Osteocyte (in vitro differentiated cells): ENCODE results near the gene CES4A. TPM values are rescaled to one million over a fixed set of nuclear protein-coding genes. Genes with fewer than 3 reads are reported as not detected.

Experiments
- DNase-seq: peaks from one replicate; pipeline ENCODE4 v3.0.0; 2021; ENCODE audit warnings: mixed read lengths; ENCODE audit not compliant: unreplicated experiment; ENCODE audit errors: extremely low spot score
- H3K27ac Mint-ChIP-seq: one replicate; pipeline ENCODE4 v1.8.0; 2021; ENCODE audit warnings: mild to moderate bottlenecking, mixed read lengths; ENCODE audit not compliant: unreplicated experiment
- H3K27me3 Mint-ChIP-seq: one replicate; pipeline ENCODE4 v1.8.0; 2021; ENCODE audit warnings: mixed read lengths; ENCODE audit not compliant: unreplicated experiment
- H3K36me3 Mint-ChIP-seq: one replicate; pipeline ENCODE4 v1.8.0; 2021; ENCODE audit warnings: mixed read lengths; ENCODE audit not compliant: unreplicated experiment
- H3K4me1 Mint-ChIP-seq: one replicate; pipeline ENCODE4 v1.8.0; 2021; ENCODE audit warnings: mixed read lengths; ENCODE audit not compliant: unreplicated experiment
- H3K4me3 Mint-ChIP-seq: one replicate; pipeline ENCODE4 v1.8.0; 2021; ENCODE audit warnings: mild to moderate bottlenecking, moderate library complexity, mixed read lengths; ENCODE audit not compliant: unreplicated experiment
- H3K9me3 Mint-ChIP-seq: one replicate; pipeline ENCODE4 v1.8.0; 2021; ENCODE audit warnings: mixed read lengths; ENCODE audit not compliant: unreplicated experiment
- total RNA-seq: library from RNA; stranded (reverse); gene quantifications from 2 replicates; pipeline ENCODE4 v1.2.1, GENCODE V29; 2021
- TF ChIP-seq, protein P1 (sequence below): fragments of 200-600 bp; sonication (generic); IDR thresholded peaks from 2 replicates; pipeline ENCODE4 v1.5.0; 2021; ENCODE audit warnings: antibody characterized with exemption, mild to moderate bottlenecking, moderate library complexity

The CES4A gene
- total RNA-seq, 1 donor from 2014 or later: 3.8 TPM

DNA sequence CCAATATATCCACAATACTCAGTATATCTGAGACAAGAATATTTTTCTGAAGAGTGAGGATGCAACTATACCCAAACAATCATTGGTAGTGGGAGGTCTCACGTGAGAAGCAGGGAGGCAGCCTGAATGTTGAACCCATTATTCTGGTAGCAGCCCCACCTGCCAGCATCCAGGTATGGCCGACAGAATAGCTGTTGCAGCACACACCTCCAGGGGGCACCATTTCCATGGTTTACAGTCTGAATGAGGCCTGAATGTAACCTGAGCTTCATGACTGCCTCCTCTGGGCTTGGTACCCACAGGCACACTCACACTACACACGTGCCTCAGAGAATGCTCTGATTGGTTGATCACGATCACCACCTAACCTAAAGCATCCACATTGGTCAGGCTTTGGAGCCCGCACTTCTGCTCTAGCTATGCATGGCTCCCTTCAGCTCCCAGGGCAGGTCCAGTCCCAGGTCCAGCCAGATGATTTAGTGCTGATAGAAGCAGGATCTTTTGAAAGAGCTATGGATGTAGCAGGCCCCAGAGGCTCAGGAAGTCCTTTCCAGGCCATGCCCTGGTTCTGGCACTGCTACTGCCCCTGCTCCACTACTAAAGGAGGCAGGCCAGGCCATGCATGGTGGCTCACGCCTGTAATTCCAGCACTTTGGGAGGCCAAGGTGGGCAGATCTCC is 29.6 kb downstream of the CES4A start:
- TF ChIP-seq, protein P1, sequence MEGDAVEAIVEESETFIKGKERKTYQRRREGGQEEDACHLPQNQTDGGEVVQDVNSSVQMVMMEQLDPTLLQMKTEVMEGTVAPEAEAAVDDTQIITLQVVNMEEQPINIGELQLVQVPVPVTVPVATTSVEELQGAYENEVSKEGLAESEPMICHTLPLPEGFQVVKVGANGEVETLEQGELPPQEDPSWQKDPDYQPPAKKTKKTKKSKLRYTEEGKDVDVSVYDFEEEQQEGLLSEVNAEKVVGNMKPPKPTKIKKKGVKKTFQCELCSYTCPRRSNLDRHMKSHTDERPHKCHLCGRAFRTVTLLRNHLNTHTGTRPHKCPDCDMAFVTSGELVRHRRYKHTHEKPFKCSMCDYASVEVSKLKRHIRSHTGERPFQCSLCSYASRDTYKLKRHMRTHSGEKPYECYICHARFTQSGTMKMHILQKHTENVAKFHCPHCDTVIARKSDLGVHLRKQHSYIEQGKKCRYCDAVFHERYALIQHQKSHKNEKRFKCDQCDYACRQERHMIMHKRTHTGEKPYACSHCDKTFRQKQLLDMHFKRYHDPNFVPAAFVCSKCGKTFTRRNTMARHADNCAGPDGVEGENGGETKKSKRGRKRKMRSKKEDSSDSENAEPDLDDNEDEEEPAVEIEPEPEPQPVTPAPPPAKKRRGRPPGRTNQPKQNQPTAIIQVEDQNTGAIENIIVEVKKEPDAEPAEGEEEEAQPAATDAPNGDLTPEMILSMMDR: peak; percentile 71
- Mint-ChIP-seq H3K27ac (no peak overlapping the region), H3K27me3 (no peaks in the 10 kb centered on the region), H3K36me3 (no peaks in the 10 kb centered on the region), H3K9me3 (no peaks in the 10 kb centered on the region), H3K4me1 (peaks cover 5% of the 10 kb centered on the region), H3K4me3 (no peak overlapping the region)
- peak; percentile 87 for DNase-seq

DNA sequence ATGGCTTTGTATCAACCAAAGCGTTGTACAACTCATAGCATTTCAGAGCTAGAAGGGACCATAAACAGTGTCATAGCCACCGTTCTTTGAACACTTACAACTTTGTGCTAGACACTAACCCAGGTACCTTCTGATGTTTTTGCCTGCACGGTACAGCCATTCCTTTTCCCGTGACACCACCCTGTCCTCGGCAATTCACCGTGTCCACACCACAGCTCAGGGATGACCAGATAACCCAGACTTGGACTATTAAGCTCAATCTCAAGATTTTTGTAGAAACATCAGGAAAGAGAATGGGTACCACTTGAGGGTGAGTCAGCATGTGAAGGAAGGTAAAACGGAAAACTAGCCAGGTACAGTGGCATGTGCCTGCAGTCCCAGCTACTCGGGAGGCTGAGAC is 30.8 kb downstream of the CES4A start:
- no peaks in the 10 kb centered on the region for H3K27me3 Mint-ChIP-seq
- peaks cover 2% of the 10 kb centered on the region for H3K4me1 Mint-ChIP-seq
- H3K9me3 Mint-ChIP-seq: no peaks in the 10 kb centered on the region
- H3K4me3 Mint-ChIP-seq: no peak overlapping the region
- DNase-seq: no peak
- TF ChIP-seq, protein P1: no peak
- no peaks in the 10 kb centered on the region for H3K36me3 Mint-ChIP-seq
- no peak overlapping the region for H3K27ac Mint-ChIP-seq

DNA sequence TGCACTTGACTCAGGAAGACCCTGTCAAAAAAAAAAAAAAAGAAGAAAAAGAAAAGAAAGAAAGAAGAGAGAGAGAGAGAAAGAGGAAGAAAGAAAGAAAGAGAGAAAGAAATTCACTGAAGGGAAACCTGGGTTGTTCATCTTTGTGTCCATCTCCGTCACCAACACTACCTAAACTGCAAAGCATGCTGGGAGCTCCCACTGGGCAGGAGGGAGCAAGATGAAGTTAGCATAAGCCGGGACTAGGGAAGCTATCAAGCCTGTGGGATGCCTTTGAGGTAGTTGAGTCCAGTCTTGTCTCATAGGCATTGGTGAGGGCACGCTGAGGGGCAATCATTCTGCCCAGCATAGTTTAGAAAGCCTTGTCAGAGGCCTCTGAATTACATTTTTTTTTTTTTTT is 32.9 kb downstream of the CES4A start:
- Mint-ChIP-seq H3K9me3 (no peaks in the 10 kb centered on the region), H3K27ac (no peak overlapping the region), H3K36me3 (no peaks in the 10 kb centered on the region), H3K4me3 (no peak overlapping the region), H3K4me1 (no peaks in the 10 kb centered on the region), H3K27me3 (no peaks in the 10 kb centered on the region)
- TF ChIP-seq, protein P1: no peak
- peak; percentile 49 for DNase-seq

DNA sequence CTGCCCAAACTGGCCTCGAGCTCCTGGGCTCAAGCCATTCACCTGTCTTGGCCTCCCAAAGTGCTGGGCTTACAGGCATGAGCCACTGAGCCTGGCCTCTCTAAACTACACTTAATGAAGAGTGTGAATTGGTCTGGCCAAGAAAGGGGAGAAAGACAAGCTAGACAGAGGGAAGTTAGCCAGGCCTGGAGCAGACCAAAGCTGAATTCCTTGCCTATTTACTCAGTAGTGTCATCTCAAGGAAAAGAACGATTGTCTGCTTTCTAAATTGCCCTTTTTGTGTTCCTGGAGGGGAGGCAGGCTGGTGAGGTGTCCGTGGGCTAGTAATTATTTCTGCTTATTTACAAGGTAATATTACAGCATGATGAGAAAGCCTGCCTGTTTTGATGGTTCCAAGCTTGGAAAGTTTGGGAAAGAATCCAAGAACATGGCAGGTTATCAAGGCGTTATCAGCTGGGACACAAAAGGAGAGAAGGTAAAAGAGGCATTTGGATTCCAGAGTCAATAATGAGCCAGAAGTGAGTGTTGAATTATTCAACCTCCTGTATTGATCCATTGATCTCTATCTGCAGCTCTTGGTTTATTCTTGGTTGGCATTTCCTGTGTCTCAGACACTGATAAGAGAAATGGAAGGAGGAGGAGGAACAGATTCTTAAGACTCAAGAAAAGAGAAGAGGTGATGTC is 34.3 kb downstream of the CES4A start:
- no peaks in the 10 kb centered on the region for H3K4me1 Mint-ChIP-seq
- no peak overlapping the region for H3K27ac Mint-ChIP-seq
- no peak overlapping the region for H3K4me3 Mint-ChIP-seq
- TF ChIP-seq, protein P1: no peak
- H3K9me3 Mint-ChIP-seq: no peaks in the 10 kb centered on the region
- H3K27me3 Mint-ChIP-seq: no peaks in the 10 kb centered on the region
- no peaks in the 10 kb centered on the region for H3K36me3 Mint-ChIP-seq
- peak; percentile 46 for DNase-seq

DNA sequence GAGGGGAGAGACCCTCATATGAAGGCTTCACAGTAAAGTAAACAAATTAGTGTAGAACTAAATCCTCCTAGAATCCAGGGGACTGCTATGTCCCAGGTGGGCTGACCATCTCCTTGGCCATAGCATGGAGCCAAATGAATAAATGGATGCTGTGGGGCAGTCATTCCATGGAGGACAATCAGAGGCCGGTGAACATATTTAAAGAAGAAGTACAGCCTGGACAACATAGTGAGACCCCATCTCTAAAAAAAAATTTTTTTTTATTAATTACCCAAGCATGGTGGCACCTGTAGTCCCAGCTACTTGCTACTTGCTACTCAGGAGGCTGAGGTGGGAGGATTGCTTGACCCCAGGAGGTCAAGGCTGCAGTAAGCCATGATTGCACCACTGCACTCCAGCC is 35.3 kb downstream of the CES4A start:
- no peak overlapping the region for H3K27ac Mint-ChIP-seq
- H3K27me3 Mint-ChIP-seq: no peaks in the 10 kb centered on the region
- H3K36me3 Mint-ChIP-seq: no peaks in the 10 kb centered on the region

More for the DNA sequence above, 35.3 kb downstream of the CES4A start:
- Mint-ChIP-seq H3K4me1 (peaks cover 3% of the 10 kb centered on the region), H3K4me3 (no peak overlapping the region), H3K9me3 (no peaks in the 10 kb centered on the region)
- TF ChIP-seq, protein P1: no peak
- no peak for DNase-seq
